Ascending aorta (tissue), 2 donors: ENCODE data around the gene HPS4. TPM values are rescaled to one million over a fixed set of nuclear protein-coding genes. Genes with fewer than 3 reads are reported as not detected.

Experiments
- DNase-seq, 2 donors: peaks; one replicate each; pipeline ENCODE4 v3.0.0-alpha.2; 2019; ENCODE audit warnings: low spot score in 2 of 2
- H3K27ac ChIP-seq, 2 donors: fragments of 200-600 bp; sonication (generic); one replicate each; pipeline ENCODE4 v1.5.1; 2016 to 2017; ENCODE audit warnings: mild to moderate bottlenecking in 1 of 2
- H3K27me3 ChIP-seq: fragments of 200-600 bp; sonication (generic); one replicate; pipeline ENCODE4 v1.5.1; 2017
- H3K36me3 ChIP-seq, 2 donors: fragments of 200-600 bp; sonication (generic); one replicate each; pipeline ENCODE4 v1.5.1; 2016
- H3K4me1 ChIP-seq, 2 donors: fragments of 200-600 bp; sonication (generic); one replicate each; pipeline ENCODE4 v1.5.1; 2016 to 2017; ENCODE audit warnings: mild to moderate bottlenecking in 1 of 2
- H3K4me3 ChIP-seq, 2 donors: fragments of 200-600 bp; sonication (generic); one replicate each; pipeline ENCODE4 v1.5.1; 2016 to 2017; ENCODE audit warnings: mild to moderate bottlenecking in 1 of 2
- H3K9me3 ChIP-seq, 2 donors: fragments of 200-600 bp; sonication (generic); one replicate each; pipeline ENCODE4 v1.5.1; 2016
- intact Hi-C: fragments of 100-400 bp; cut with DNase I; formaldehyde crosslinking; loops from one replicate; pipeline ENCODE4 v1.15.1; 2023
- total RNA-seq: library from RNA; depleted of rRNA; stranded (reverse); fragments of >200 nt; gene quantifications from one replicate; pipeline ENCODE4 v1.1.0, GENCODE V29; 2016
- TF ChIP-seq, protein P1 (sequence below), 3 experiments: fragments of 200-600 bp in 2 of 3; fragments of 450-650 bp in 1 of 3; sonication (generic) in 2 of 3; IDR thresholded peaks; one replicate each; pipeline ENCODE4 v1.5.1; 2016 to 2019; ENCODE audit warnings: antibody characterized with exemption in 3 of 3, mild to moderate bottlenecking in 1 of 3, moderate library complexity in 1 of 3

HPS4 gene
- total RNA-seq, 1 donor from 2014 or later, result 39.3 TPM

DNA sequence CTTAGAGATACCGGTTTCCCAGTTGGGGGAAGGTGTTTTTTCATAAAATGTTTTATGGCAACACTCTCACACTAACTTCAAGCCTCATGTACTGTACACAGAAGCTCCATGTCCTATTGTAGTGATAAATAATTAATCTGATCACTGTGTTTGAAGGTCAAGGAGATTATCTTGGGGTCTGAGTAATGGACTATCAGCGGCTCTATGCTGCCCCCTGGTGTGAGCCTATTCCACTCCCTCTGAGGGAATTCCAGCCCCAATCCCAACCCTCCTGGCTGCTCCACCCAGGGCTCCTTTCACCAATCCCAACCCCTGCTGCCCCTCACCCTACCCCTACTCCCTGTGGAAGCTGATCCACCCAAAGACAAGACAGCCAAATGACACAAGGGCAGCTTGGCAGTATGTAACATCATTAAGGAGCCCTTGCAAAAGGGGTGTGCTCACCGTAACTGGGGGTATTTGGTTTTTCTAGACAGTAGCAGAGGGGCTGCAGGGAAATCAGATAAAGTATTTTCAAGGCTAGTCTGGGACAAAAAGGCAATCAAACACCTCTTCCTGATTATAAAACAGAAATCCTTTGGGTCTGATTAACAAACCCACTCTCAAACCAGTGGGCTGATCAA is 22.3 kb downstream of the HPS4 start:
- Histone ChIP-seq H3K4me3 (no peak overlapping the region), H3K9me3 (no peaks in the 10 kb centered on the region), H3K4me1 (no peaks in the 10 kb centered on the region), H3K27ac (no peak overlapping the region), H3K27me3 (no peaks in the 10 kb centered on the region), H3K36me3 (peaks cover 45 to 68% of the 10 kb centered on the region in 2 donors)
- no peak for DNase-seq
- TF ChIP-seq, protein P1, sequence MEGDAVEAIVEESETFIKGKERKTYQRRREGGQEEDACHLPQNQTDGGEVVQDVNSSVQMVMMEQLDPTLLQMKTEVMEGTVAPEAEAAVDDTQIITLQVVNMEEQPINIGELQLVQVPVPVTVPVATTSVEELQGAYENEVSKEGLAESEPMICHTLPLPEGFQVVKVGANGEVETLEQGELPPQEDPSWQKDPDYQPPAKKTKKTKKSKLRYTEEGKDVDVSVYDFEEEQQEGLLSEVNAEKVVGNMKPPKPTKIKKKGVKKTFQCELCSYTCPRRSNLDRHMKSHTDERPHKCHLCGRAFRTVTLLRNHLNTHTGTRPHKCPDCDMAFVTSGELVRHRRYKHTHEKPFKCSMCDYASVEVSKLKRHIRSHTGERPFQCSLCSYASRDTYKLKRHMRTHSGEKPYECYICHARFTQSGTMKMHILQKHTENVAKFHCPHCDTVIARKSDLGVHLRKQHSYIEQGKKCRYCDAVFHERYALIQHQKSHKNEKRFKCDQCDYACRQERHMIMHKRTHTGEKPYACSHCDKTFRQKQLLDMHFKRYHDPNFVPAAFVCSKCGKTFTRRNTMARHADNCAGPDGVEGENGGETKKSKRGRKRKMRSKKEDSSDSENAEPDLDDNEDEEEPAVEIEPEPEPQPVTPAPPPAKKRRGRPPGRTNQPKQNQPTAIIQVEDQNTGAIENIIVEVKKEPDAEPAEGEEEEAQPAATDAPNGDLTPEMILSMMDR (IDR thresholded peaks at IDR 0.05), result peak; percentile 23 to 66 (median 40)
- intact Hi-C loops, result loop anchor here (2.0 kb wide), 1 partner anchor 62 kb away; no protein-coding TSS in a partner anchor

DNA sequence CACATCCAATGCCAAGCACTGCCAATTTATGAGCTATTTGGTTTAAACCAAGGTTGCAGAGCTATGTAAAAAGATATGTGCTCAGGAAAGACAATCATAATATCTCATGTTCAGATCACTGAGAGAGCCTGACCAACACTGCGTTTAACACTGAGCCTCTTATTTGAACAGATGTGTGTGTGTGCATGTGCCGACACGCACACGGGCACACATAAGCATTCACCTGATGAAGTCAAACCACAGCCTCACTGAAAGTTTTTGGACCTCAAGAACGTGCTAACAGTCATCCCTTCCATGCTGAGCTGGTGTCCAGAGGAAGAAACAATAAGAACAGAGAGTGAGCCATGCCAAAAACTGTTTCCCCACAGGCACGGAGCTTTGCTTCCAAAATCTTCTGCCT is 23.4 kb downstream of the HPS4 start:
- TF ChIP-seq, protein P1 (IDR thresholded peaks at IDR 0.05), result no peak
- peaks cover 46 to 66% of the 10 kb centered on the region in 2 donors for H3K36me3 ChIP-seq
- H3K4me1 ChIP-seq, result no peaks in the 10 kb centered on the region
- no peaks in the 10 kb centered on the region for H3K27me3 ChIP-seq
- DNase-seq, result no peak
- intact Hi-C loops, result loop anchor here (2.0 kb wide), 1 partner anchor 61 kb away; no protein-coding TSS in a partner anchor
- H3K4me3 ChIP-seq, result no peak overlapping the region
- no peak overlapping the region for H3K27ac ChIP-seq
- no peaks in the 10 kb centered on the region for H3K9me3 ChIP-seq

DNA sequence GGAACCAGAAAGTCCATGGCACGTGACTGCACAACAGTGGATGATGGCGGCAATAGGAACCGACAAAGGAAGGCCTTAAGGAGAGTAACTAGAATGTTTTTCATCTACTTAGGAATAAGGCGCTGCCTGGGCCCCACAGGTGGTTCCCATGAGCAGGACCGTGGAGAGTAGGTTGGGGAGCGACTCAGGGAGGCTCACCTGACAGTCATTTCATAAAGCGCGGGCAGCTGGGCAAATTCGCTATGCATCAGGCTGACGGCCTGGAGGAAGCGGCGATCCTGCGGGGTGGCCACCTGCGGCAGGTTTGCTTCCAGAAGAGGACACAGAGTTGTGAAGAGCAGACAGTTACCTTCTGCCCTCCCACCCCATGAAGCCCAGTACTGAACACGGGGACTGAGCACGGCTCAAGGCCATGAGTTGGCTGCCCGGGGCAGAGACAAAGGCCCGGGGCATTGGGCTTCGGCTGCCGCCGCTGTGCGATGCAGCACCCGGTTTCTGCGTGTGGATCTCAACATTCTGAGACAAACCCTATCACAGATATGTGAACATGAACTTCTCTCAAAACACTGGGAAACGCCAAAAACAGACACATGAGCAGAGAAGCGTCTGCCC is 25.8 kb downstream of the HPS4 start:
- DNase-seq, result no peak
- Histone ChIP-seq H3K27me3 (no peaks in the 10 kb centered on the region), H3K4me1 (no peaks in the 10 kb centered on the region), H3K27ac (no peak overlapping the region), H3K9me3 (no peaks in the 10 kb centered on the region), H3K36me3 (peaks cover 41 to 57% of the 10 kb centered on the region in 2 donors), H3K4me3 (no peak overlapping the region)
- intact Hi-C loops, result no loop called here
- TF ChIP-seq, protein P1 (IDR thresholded peaks at IDR 0.05), result no peak

DNA sequence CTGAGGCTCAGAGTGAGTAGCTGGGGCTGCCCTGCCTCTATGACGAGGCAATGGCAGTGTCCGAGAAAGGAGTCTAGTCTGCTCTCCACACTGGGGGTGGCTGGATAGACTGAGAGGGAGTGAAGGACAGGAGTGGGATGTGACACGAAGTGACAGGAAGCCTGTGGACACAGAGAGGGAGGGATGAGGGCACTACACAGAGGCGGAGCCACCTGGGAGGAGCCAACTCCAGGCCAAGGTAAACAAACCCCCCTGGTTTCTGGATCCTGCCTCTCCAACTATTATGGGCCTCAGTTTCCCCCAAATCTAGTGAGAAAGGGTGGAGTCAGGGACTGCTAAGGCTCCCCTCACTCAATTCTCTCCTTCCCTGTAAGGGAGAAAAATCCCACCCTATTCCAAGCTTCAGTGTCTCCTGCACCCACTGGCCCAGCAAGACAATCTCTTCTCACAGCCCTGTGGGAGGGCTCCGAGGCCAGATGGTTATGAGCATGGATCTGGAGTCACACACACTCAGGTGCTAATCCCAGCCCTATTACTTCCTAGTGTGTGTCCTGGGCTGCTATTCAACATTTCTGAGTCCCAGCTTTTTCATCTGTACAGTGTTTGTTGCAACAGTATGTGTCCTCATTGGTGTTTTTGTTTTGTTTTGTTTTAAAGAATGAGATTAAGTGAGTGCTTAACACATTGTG is 29.6 kb downstream of the HPS4 start:
- H3K4me1 ChIP-seq, result no peaks in the 10 kb centered on the region
- TF ChIP-seq, protein P1 (IDR thresholded peaks at IDR 0.05), result no peak
- H3K36me3 ChIP-seq, result peaks cover 46 to 65% of the 10 kb centered on the region in 2 donors
- H3K4me3 ChIP-seq, result no peak overlapping the region
- DNase-seq, result no peak
- no peaks in the 10 kb centered on the region for H3K9me3 ChIP-seq
- H3K27ac ChIP-seq, result no peak overlapping the region
- intact Hi-C loops, result no loop called here
- no peaks in the 10 kb centered on the region for H3K27me3 ChIP-seq

DNA sequence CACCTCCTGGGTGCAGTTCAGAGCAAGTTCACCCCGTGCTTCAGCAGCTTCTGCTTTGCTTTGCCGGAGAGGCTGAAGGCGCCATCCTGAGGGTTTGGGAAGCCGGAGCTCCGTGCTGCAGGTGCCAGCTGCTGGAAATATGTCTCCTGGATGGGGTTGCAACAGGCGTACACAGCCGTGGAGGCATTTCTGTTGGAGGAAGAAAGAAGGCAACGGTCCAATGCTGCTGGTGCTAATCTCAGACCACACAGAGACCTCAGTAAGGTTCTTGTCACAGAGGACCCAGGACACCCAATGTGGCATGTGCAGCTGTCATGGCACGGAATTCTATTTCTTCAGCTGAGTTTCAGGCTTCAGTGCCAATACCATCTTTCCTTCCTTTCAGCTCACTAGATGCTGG is 30.4 kb downstream of the HPS4 start:
- DNase-seq, result no peak
- Histone ChIP-seq H3K27ac (no peak overlapping the region), H3K4me1 (no peaks in the 10 kb centered on the region), H3K4me3 (no peak overlapping the region), H3K27me3 (no peaks in the 10 kb centered on the region), H3K9me3 (no peaks in the 10 kb centered on the region), H3K36me3 (peaks cover 43 to 60% of the 10 kb centered on the region in 2 donors)
- intact Hi-C loops, result no loop called here
- TF ChIP-seq, protein P1 (IDR thresholded peaks at IDR 0.05), result no peak
